NCI-H510A treated with DMSO at 0.1 percent for 48 hours (cell line): Measurements from ENCODE around the gene IL15.
"Not testable (repeated sequence)": the region's sequence is repeated elsewhere in the genome, so short reads cannot be mapped to it uniquely, and the experiment has no call there.

ENCODE experiments used
- DNase-seq: peaks from one replicate; lab custom pipeline; 2025; lab: John Stamatoyannopoulos, UW

IL15 gene

DNA sequence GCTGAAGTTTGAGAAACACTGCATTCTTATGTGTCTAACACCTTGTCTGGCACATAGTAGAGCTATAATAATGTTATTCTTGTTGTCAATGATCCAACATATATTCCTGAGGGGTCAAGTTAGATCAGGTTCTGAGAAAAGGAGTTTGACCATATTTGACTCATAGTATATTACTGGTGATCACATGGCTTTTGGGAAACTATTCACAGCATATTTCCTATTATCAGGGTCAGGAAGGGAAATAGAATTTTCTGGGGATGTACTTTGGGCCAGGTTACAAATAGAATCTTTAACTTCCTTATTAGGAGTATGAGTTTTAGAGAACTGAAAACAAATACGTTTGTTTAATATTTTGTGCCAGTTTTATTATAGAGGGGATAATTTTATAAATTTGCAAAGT is 11.6 kb downstream of the IL15 start:
- DNase-seq = no peak

DNA sequence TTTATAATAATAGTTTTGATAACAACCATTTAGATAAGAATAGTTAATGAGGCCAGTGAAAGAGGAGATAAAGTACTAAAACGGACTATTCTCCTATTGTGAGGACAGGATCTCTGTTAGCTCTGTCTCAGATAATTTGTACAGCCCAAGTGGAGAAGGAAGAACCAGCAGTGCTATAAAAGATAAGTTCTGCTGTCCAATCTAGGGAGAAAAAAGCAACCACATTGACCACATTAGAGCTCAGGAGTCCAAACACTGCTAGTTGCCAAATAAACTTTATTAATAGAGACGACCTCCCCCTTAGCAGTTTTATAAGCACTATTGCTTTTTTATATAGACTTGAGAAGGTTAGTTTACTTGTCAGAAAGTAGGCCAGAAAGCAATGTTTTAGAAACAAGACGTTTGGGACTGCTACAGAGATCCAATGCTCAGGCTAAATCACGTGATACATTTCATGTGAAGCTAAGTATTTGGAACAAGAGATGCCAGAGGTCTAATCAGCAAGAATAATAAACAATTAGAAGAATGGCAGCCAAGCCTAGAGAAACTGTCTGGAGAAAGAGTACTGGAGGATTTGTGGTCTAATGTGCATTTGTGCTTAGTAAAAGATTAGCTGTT is 15.9 kb downstream of the IL15 start:
- no peak for DNase-seq

DNA sequence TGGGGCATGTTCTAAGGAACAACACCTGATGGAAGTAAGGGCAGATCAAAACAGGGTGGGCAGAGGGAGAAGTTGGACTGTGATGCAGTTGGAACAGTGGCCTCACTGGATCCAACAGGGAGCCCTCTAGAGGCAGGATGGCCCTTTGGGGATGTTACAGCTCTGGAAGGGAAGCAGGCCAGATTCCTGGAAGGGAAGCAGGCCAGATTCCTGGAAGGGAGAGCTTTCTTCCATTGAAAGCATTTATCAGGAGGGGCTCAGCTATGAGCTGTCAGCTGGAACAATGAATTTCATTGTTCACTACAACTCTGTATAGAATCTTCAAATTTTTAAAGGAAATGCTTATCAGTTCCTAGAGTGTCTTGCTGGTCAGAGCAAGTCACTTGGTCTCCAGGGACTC is 17.7 kb downstream of the IL15 start:
- no peak for DNase-seq

DNA sequence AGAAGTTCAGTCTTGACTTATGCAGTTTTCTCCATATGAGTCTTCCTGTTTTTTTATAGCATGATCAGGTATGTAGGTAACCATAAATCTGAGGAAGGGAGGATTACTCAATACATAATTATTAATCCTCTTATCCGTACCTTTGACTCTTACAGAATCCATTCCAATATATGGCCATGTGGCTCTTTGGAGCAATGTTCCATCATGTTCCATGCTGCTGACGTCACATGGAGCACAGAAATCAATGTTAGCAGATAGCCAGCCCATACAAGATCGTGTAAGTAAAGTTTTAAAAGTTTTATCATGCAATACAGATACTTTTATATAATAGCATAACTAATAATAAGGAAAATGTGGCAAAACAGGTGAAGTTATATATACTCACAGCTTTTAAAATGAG is 19.6 kb downstream of the IL15 start:
- no peak for DNase-seq

DNA sequence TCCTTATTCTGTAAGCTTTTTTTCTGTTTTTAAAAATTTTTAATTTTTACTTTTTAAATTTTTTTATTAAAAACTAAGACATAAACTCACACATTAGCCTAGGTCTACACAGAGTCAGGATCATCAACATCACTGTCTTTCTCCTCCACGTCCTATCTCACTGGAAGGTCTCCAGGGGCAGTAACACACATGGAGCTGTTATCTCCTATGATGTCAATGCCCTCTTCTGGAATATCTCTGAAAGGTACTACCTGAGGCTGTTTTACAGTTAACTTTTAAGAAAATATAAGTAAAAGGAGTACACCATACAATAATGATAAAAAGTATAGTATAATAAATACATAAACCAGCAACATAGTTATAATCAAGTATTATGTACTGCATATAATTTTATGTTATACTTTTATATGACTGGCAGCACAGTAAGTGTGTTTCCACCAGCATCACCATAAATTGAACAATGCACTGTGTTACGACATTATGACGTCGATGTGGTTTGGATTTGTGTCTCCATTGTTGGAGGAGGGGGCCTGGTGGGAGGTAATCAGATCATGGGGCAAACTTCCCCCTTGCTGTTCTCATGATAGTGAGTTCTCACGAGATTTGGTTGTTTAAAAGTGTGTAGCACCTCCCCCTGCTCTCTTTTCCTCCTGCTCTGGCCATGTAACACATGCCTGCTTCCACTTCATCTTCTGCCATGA is 21.3 kb downstream of the IL15 start:
- no peak for DNase-seq

DNA sequence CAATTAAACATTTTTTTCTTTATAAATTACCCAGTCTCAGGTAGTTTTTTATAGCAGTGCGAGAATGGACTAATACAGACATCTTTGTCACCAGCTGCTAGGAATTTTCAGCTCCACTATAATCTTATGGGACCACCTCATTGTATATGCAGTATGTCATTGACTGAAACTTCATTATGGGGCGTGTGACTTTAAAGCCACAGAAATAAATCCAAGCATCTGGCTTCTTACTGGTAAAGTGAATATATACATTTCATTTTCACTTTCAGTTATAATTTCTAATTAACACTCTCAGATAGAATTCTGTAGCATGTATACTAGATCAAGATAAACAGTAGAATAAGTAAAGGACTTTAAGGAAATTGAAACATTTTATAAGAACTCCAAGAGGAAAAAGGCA is 21.9 kb downstream of the IL15 start:
- DNase-seq = no peak

DNA sequence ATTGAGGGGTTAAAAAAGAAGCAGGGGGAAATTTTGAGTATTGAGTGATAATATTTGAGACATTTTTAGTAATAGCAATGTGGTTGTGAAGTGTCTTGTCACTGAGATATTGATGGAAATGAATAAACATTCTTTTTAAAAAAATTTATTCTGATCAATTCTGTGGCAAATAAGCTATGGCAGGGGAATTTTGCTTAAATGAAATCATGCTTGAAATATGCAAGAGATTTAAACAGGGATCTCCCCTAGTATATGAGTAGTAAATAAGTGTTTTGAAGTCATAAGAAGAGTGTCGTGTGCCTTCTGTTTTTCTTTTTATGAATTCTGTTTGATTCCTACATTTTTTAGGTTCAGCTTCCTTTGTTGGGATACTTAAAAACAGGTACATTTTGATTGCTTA is 23.2 kb downstream of the IL15 start:
- DNase-seq = no peak

DNA sequence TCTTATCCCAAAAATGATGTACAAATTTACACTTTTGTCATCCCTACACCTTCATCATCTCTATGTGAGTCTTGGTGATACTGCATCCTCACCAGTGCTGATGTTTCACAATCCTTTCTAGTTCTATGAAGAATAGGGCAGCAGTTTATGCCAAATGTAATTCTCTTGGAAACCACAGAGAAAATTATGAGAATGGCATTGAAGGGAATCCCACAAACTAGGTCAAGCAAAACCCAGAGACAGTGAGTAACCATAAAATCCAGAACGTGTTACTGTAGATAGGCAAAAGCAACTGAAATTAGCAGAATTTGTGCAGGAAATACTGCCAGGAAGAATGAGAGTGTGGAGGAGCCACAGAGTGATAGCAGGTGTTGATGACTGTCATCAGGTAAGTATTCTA is 24.5 kb downstream of the IL15 start:
- DNase-seq = no peak

DNA sequence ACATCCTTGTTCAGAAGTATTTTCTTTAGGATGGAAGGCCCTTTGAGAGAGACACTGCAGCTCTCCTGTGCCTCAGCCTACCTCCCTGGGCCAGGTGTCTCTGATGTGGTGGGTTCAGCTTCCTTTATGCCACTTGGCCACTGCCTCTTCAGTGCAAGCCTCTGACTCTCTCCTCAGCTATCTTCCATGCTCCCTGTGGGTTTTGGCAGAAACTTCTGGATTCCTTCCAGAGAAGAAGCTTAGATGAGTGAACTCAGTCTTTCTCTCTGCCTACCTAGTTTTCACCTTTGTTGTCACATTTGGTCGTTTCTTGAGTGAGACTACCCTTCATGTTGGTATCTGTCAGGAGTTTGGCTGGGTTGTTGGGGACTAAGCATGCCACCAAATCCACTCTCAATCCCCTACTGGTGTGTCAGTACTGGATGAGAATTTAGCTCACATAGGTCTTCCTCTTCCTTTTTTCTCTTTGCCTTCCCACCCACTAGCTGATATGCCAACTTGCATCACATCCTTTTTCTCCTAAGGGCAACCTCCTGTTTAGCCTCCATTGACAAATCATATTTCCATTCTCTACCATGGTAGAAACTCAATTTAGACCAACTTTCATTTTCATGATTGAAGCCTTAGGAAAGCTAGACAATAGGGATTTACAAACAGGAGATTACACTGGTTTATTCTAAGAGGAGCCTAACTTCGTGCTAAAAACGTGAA is 32.0 kb downstream of the IL15 start:
- DNase-seq = no peak

DNA sequence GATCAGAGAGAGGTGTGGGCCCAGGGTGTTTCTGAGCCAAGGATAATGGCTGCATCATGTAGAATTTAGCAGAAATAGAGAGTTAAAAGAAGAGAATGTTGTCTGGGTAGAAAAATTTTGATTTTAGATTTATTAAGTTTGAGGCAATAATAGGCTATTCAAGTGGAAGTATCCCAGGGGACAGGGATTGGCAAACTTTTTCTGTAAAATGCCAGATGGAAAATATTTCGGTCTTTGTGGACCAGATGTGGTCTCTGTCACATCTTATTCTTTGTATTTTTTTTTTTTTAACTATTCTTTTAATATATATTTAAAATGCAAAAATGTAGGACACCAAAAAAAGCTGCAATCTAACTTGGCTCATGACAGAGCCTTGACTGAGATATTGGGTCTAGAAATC is 33.1 kb downstream of the IL15 start:
- no peak for DNase-seq

DNA sequence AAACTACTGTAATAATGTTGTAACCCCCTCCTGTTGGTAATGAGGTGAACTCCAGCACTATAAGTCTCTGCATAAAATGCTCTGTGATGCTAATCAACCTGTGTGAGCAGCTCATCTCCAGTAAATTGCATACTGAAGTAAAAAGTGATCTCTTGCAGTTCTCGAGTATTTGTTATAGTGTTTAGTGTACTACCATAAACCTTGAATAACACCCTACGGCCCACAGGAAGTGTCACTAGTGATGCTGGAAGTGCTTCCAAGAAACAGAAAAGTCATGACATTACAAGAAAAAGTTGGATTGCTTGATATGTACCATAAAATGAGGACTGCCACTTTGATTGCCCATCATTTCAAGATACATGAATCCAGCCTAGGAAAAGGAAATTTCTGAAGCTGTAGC is 39.0 kb downstream of the IL15 start:
- DNase-seq = no peak

DNA sequence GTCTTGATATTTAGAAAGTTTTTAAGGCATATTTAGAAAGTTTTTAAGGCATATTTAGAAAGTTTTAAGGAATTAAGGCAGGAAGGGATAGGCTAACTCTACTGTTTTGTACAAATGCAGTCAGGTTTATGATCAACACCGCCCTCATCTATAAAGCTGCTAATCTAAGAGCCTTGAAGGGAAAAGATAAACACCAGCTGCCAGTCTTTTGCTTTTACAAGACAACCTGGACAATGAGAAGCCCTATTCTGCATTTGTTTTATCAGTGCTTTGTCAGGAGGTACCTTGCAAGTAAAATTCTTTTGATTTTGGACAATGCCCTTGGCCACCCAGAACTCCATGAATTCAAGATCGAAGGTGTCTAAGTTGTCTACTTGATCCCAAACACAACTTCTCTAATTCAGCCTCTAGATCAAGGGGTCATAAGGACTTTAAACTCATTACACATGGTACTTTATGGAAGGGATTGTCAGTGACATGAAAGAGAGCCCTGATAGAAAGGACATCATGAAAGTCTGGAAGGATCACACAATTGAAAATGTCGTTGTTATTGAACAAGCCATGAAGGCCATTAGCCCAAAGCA is 39.8 kb downstream of the IL15 start:
- DNase-seq = no peak

DNA sequence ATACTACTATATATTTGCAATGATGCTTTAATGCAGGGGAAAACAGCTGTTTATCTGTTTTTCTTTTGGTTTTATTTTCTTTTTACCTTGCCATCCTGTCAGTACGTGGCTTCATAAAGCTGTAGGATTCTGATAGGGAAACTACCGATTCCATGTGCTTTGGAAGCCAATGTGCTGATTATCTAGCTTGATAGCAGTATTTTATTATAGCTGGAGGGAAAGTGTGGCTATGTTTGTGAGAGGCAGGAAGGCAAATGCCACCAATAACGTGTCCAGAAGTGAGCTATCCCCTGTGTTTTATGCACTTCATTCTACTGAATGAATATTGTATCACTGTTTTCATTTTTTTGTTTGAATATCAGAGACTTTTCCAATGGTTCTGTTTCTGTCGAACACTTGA is 43.7 kb downstream of the IL15 start:
- no peak for DNase-seq

DNA sequence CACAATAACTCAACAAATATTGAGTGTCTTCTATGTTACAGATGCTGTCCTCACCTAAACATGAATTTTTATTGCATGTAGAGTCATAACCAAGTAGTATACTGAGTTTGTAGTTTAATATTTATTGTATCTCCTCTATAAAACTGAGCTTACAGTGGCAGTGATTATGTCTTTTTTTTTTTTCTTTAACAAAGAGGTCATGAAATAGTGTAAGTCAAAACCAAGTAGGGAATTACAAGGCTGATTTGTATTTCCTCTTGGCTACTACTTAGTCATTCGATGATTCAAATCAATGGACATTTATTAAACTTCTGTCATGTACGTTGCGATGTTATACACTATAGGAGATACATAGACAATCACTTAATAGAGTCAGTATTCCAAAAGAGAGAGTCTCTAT is 48.4 kb downstream of the IL15 start:
- DNase-seq = no peak

DNA sequence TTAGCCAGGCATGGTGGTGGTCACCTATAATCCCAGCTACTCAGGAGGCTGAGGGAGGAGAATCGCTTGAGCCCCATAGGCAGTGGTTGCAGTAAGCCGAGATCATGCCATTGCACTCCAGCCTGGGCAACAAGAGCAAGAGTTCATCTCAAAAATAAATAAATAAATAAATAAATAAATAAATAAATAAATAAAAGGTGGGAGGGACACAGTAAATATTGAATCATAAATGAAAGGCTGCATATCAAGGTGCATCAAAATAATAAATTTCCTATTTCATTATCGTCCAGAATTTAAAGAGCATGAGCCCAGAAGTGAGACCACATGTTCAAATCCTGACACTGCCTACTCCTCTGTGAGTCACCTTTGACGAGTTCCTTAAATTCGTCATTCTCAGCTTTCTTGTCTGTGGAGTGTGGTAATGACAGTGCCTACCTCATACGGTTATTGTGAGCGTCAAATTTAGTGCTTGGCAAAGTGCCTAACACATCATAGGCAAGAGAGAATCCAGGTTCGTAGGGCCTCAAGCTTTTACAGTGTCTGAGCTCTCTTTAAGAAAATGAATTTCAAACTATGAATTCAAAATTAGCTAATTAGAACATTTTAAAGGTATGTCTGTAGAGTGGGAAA is 49.9 kb downstream of the IL15 start:
- no peak for DNase-seq

DNA sequence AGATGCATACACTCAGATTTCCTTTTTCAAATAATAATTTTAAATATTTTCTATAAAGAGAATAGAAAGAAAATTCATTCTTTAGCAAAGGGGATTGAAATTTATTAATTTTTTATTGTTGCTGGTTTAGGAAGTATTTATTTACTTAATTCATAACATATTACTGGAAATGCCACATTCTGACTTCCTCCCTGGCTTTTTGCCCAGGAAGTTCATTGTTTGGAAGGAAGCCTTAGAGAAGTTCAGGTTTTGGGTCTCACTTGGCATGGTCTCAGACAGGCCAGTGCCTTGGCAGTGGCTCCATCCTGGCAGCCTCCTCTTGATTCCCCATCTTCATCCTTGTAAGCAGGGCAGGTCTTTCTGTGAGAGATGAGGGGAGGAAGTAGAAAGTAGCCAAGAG is 50.5 kb downstream of the IL15 start:
- DNase-seq = no peak

DNA sequence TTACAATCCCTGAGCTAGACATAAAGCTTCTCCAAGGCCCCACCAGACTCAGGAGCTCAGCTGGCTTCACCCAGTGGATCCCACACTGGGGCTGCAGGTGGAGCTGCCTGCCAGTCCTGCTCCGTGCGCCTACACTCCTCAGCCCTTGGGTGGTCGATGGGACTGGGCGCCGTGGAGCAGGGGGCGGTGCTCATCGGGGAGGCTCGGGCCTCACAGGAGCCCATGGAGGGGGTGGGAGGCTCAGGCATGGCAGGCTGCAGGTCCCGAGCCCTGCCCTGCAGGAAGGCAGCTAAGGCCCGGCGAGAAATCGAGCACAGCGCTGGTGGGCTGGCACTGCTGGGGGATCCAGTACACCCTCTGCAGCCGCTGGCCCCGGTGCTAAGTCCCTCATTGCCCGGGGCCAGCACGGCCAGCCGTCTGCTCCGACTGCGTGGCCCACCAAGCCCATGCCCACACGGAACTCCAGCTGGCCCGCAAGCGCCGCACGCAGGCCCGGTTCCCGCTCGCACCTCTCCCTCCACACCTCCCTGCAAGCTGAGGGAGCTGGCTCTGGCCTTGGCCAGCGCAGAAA is 53.4 kb downstream of the IL15 start:
- not testable (repeated sequence) for DNase-seq

DNA sequence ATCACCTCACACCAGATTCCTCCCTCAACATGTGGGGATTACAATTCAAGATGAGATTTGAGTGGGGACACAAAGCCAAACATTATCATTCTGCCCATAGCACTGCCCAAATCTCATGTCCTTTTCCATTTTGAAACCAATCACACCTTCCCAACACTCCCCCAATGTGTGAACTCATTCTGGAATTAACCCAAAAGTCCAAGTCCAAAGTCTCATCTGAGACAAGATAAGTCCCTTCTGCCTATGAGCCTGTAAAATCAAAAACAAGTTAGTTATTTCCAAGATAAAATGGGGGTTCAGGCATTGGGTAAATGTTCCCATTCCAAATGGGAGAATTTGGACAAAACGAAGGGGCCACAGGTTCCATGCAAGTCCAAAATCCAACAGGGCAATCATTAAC is 54.9 kb downstream of the IL15 start:
- not testable (repeated sequence) for DNase-seq

DNA sequence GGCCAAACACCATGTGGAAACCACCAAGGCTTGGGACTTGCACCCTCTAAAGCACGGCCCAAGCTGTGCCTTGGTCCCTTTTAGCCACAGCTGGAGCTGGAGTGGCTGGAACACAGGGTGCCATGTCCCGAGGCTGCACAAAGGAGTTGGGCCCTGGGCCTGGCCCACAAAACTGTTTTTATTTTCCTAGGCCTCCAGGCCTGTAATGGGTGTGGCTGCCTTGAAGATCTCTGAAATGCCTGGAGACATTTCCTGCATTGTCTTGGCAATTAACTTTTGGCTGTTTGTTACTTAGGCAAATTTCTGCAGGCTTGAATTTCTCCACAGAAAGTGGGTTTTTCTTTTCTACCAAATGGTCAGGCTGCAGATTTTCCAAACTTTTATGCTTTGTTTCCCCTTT is 55.7 kb downstream of the IL15 start:
- DNase-seq = no peak

DNA sequence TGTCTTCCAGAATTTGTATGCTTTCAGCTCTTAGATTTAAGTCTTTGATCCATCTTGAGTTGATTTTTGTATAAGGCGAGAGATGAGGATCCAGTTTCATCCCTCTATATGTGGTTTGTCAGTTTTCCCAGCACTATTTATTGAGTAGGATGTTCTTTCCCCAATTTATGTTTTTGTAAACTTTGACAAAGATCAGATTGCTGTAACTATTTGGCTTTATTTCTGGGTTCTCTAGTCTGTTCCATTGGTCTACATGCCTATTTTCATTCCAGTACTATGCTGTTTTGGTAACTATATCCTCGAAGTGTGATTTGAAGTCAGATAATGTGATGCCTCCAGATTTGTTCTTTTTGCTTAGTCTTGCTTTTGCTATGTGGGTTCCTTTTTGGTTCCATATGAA is 60.7 kb downstream of the IL15 start:
- DNase-seq = no peak

DNA sequence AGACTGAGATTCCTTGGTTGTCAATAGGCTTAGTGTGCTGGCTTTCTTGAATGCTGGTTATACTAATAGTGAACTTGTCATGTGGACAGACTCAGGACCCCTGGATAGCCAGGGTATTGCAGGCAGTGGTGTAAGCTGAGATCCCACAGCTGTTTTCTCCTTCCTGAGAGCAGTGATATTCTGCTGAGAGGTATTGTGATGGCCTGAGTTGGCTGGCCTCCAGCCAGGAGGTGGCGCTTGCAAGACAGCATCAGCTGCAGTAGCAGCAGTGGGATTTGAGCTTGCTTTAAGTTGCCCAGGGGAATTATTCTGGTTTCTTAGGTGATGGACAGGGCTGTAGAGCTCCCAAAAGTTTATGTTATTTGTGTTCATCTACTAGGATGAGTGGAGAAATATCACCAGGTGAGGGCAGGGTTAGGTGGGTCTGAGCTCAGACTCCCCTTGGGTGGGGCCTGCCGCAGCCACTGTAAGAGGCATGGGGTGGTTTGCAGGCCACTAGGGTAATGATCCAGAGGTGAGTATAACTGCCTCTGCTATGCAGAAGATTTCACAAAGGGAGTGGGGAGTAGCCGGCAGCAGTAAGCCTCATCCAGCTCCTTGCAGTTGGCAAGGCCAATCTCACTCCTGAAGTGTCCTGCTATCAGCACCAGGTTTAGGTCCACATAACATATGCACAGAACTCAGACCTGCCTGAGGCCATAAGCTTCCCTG is 66.2 kb downstream of the IL15 start:
- DNase-seq = no peak

DNA sequence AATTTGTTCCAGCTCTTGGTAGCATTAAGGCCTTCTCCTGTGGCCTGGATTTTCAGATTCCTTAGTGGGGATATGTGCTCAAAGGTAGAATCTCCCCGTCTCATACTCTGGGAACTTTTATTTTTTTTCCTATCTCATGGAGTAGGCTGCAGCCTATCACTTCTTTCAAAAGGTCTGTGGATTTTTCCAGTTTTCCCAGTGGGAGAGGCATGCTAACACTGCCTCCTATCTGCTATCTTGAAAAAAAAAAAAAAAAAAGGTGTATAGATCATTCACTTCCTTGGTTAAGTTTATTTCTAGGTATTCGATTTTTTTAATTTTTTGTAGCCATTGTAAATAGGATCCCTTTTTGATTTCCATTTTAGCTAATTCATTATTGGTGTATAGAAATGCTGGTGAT is 67.1 kb downstream of the IL15 start:
- DNase-seq = no peak
